ENCODE data around the gene AMZ2.
"Not testable (repeated sequence)": the region's sequence is repeated elsewhere in the genome, so short reads cannot be mapped to it uniquely, and the experiment has no call there.

The AMZ2 gene

GRCh38 chr17:68253426-68253825 is 5.6 kb downstream of the AMZ2 start:
- peak; percentile 28 for ATAC-seq (ENCODE audit: low read depth)
- not testable (repeated sequence) for DNase-seq (ENCODE audit: low spot score in 2 of 2); H3K9me3 Mint-ChIP-seq; H3K4me3 Mint-ChIP-seq; H3K27me3 Mint-ChIP-seq
- H3K36me3 Mint-ChIP-seq, result peaks cover 18% of the 10 kb centered on the region
- H3K4me1 Mint-ChIP-seq, result peaks cover 37% of the 10 kb centered on the region
- H3K27ac Mint-ChIP-seq, result peak overlapping the region; percentile 79

- no peak for DNase-seq (ENCODE audit: low spot score in 2 of 2)
- Mint-ChIP-seq H3K4me1 (peaks cover 36% of the 10 kb centered on the region), H3K27ac (peak overlapping the region; percentile 91), H3K36me3 (peaks cover 18% of the 10 kb centered on the region), H3K4me3 (no peak overlapping the region), H3K9me3 (no peaks in the 10 kb centered on the region), H3K27me3 (no peaks in the 10 kb centered on the region)
- no peak for ATAC-seq (ENCODE audit: low read depth)
Observed at GRCh38 chr17:68255151-68255550, 7.3 kb downstream of the AMZ2 start.

GRCh38 chr17:68255731-68256538 is 8.1 kb downstream of the AMZ2 start:
- Mint-ChIP-seq H3K4me1 (peaks cover 35% of the 10 kb centered on the region), H3K36me3 (peaks cover 18% of the 10 kb centered on the region), H3K27me3 (no peaks in the 10 kb centered on the region), H3K4me3 (no peak overlapping the region), H3K9me3 (no peaks in the 10 kb centered on the region), H3K27ac (peak overlapping the region; percentile 91)
- ATAC-seq (ENCODE audit: low read depth) (no peak), DNase-seq (ENCODE audit: low spot score in 2 of 2) (no peak)

- H3K36me3 Mint-ChIP-seq, result peaks cover 18% of the 10 kb centered on the region
- DNase-seq (ENCODE audit: low spot score in 2 of 2); H3K27me3 Mint-ChIP-seq; H3K4me3 Mint-ChIP-seq; H3K9me3 Mint-ChIP-seq; ATAC-seq (ENCODE audit: low read depth): not testable (repeated sequence)
- H3K4me1 Mint-ChIP-seq, result peaks cover 35% of the 10 kb centered on the region
- peak overlapping the region; percentile 91 for H3K27ac Mint-ChIP-seq
Observed at GRCh38 chr17:68256701-68257100, 8.9 kb downstream of the AMZ2 start.

- no peak overlapping the region for H3K4me3 Mint-ChIP-seq
- H3K9me3 Mint-ChIP-seq, result no peaks in the 10 kb centered on the region
Observed at GRCh38 chr17:68257934-68258333, 10.1 kb downstream of the AMZ2 start.

GRCh38 chr17:68258890-68259647 is 11.2 kb downstream of the AMZ2 start:
- Mint-ChIP-seq H3K4me3 (peak overlapping the region; percentile 44), H3K4me1 (peaks cover 41% of the 10 kb centered on the region), H3K36me3 (peaks cover 13% of the 10 kb centered on the region), H3K27ac (peak overlapping the region; percentile 91)
- DNase-seq (ENCODE audit: low spot score in 2 of 2), result peak; percentile 60 to 87
- not testable (repeated sequence) for H3K27me3 Mint-ChIP-seq, H3K9me3 Mint-ChIP-seq
- ATAC-seq (ENCODE audit: low read depth), result peak; percentile 91

More at GRCh38 chr17:68257934-68258333, 10.1 kb downstream of the AMZ2 start:
- H3K4me1 Mint-ChIP-seq, result peaks cover 39% of the 10 kb centered on the region
- DNase-seq (ENCODE audit: low spot score in 2 of 2) (no peak), ATAC-seq (ENCODE audit: low read depth) (no peak)
- H3K36me3 Mint-ChIP-seq, result peaks cover 17% of the 10 kb centered on the region
- H3K27ac Mint-ChIP-seq, result peak overlapping the region; percentile 91
- H3K27me3 Mint-ChIP-seq, result no peaks in the 10 kb centered on the region

- H3K9me3 Mint-ChIP-seq; DNase-seq (ENCODE audit: low spot score in 2 of 2); H3K4me3 Mint-ChIP-seq; ATAC-seq (ENCODE audit: low read depth); H3K27me3 Mint-ChIP-seq: not testable (repeated sequence)
- H3K27ac Mint-ChIP-seq, result peak overlapping the region; percentile 91
- peaks cover 10% of the 10 kb centered on the region for H3K36me3 Mint-ChIP-seq
- H3K4me1 Mint-ChIP-seq, result peaks cover 39% of the 10 kb centered on the region
Observed at GRCh38 chr17:68259648-68259951, 11.8 kb downstream of the AMZ2 start.

GRCh38 chr17:68260051-68260762 is 12.4 kb downstream of the AMZ2 start:
- Mint-ChIP-seq H3K27me3 (no peaks in the 10 kb centered on the region), H3K9me3 (no peaks in the 10 kb centered on the region), H3K4me3 (no peak overlapping the region), H3K27ac (peak overlapping the region; percentile 91), H3K4me1 (peaks cover 35% of the 10 kb centered on the region), H3K36me3 (peaks cover 8% of the 10 kb centered on the region)
- no peak for DNase-seq (ENCODE audit: low spot score in 2 of 2)
- no peak for ATAC-seq (ENCODE audit: low read depth)

- ATAC-seq (ENCODE audit: low read depth); DNase-seq (ENCODE audit: low spot score in 2 of 2); H3K4me3 Mint-ChIP-seq; H3K27me3 Mint-ChIP-seq; H3K9me3 Mint-ChIP-seq; H3K27ac Mint-ChIP-seq; H3K36me3 Mint-ChIP-seq: not testable (repeated sequence)
- H3K4me1 Mint-ChIP-seq, result peaks cover 17% of the 10 kb centered on the region
Observed at GRCh38 chr17:68262467-68262866, 14.6 kb downstream of the AMZ2 start.

GRCh38 chr17:68263101-68263681 is 15.3 kb downstream of the AMZ2 start:
- peaks cover 15% of the 10 kb centered on the region for H3K4me1 Mint-ChIP-seq
- H3K9me3 Mint-ChIP-seq, H3K4me3 Mint-ChIP-seq, H3K27ac Mint-ChIP-seq, H3K36me3 Mint-ChIP-seq, H3K27me3 Mint-ChIP-seq: not testable (repeated sequence)
- DNase-seq (ENCODE audit: low spot score in 2 of 2), result peak in 1 of 2 donors; percentile 49
- ATAC-seq (ENCODE audit: low read depth), result peak; percentile 20

- not testable (repeated sequence) for ATAC-seq (ENCODE audit: low read depth); H3K4me3 Mint-ChIP-seq; DNase-seq (ENCODE audit: low spot score in 2 of 2); H3K9me3 Mint-ChIP-seq; H3K4me1 Mint-ChIP-seq; H3K27ac Mint-ChIP-seq; H3K27me3 Mint-ChIP-seq; H3K36me3 Mint-ChIP-seq
Observed at GRCh38 chr17:68265833-68266232, 18.0 kb downstream of the AMZ2 start.

- H3K4me1 Mint-ChIP-seq, result no peaks in the 10 kb centered on the region
- H3K27ac Mint-ChIP-seq, result no peak overlapping the region
- no peak overlapping the region for H3K4me3 Mint-ChIP-seq
- peaks cover 14% of the 10 kb centered on the region for H3K36me3 Mint-ChIP-seq
- ATAC-seq (ENCODE audit: low read depth) (no peak), DNase-seq (ENCODE audit: low spot score in 2 of 2) (no peak)
- no peaks in the 10 kb centered on the region for H3K9me3 Mint-ChIP-seq
- no peaks in the 10 kb centered on the region for H3K27me3 Mint-ChIP-seq
Observed at GRCh38 chr17:68273722-68274121, 25.9 kb downstream of the AMZ2 start.

GRCh38 chr17:68276339-68276738 is 28.5 kb downstream of the AMZ2 start:
- H3K36me3 Mint-ChIP-seq, result peaks cover 15% of the 10 kb centered on the region
- ATAC-seq (ENCODE audit: low read depth); H3K4me1 Mint-ChIP-seq; H3K9me3 Mint-ChIP-seq; H3K27ac Mint-ChIP-seq; H3K27me3 Mint-ChIP-seq; DNase-seq (ENCODE audit: low spot score in 2 of 2); H3K4me3 Mint-ChIP-seq: not testable (repeated sequence)

- H3K9me3 Mint-ChIP-seq, result no peaks in the 10 kb centered on the region
- peaks cover 18% of the 10 kb centered on the region for H3K36me3 Mint-ChIP-seq
Observed at GRCh38 chr17:68277807-68278206, 30.0 kb downstream of the AMZ2 start.

More at GRCh38 chr17:68277807-68278206, 30.0 kb downstream of the AMZ2 start:
- DNase-seq (ENCODE audit: low spot score in 2 of 2) (no peak), ATAC-seq (ENCODE audit: low read depth) (no peak)
- no peaks in the 10 kb centered on the region for H3K4me1 Mint-ChIP-seq
- H3K27ac Mint-ChIP-seq, result no peak overlapping the region
- H3K4me3 Mint-ChIP-seq, result no peak overlapping the region
- no peaks in the 10 kb centered on the region for H3K27me3 Mint-ChIP-seq

Data from memory B cell (primary cell).